Adrenal gland (tissue), 12 donors: ENCODE measurements around the gene SLC4A5. TPM values are rescaled to one million over a fixed set of nuclear protein-coding genes. Genes with fewer than 3 reads are reported as not detected.
A peak's percentile ranks its signal among the peaks of the same experiment; 100 is the strongest.

Experiments
- DNase-seq, 7 donors: peaks; one replicate each; pipeline ENCODE4 v3.0.0-alpha.2; 2019 to 2020
- H3K27ac ChIP-seq, 5 donors: fragments of 200-600 bp; sonication (generic) in 4 of 5; 1 replicate in 3 of 5; 2 replicates in 2 of 5; pipeline versions ENCODE4 v1.5.1 to v1.8.0; 2016 to 2020; ENCODE audit warnings: mild to moderate bottlenecking in 1 of 5
- H3K27me3 ChIP-seq: fragments of 200-600 bp; 2 replicates; pipeline ENCODE4 v1.8.0; 2021
- H3K36me3 ChIP-seq, 2 donors: fragments of 200-600 bp; replicated peaks in 1 of 2; 1 replicate in 1 of 2; 2 replicates in 1 of 2; pipeline versions ENCODE4 v1.5.1 to v1.8.0; 2018 to 2022
- H3K4me1 ChIP-seq, 2 donors: fragments of 200-600 bp; replicated peaks in 1 of 2; 1 replicate in 1 of 2; 2 replicates in 1 of 2; pipeline versions ENCODE4 v1.5.1 to v1.8.0; 2018 to 2021
- H3K4me3 ChIP-seq, 4 donors: fragments of 200-600 bp; sonication (generic) in 3 of 4; one replicate each; pipeline ENCODE4 v1.5.1; 2016 to 2018
- H3K9me3 ChIP-seq, 3 donors: fragments of 200-600 bp; sonication (generic) in 1 of 3; replicated peaks in 1 of 3; 1 replicate in 2 of 3; 2 replicates in 1 of 3; pipeline versions ENCODE4 v1.5.1 to v1.8.0; 2016 to 2021
- CTCF ChIP-seq, 6 experiments: fragments of 450-650 bp in 4 of 6; fragments of 200-600 bp in 2 of 6; sonication (generic) in 1 of 6; IDR thresholded peaks; 1 replicate in 5 of 6; 2 replicates in 1 of 6; pipeline versions ENCODE4 v1.5.1 to v1.8.0; 2016 to 2021; ENCODE audit warnings: antibody characterized with exemption in 6 of 6, mild to moderate bottlenecking in 2 of 6, moderate library complexity in 1 of 6
- POLR2A ChIP-seq, 2 donors: fragments of 450-650 bp; IDR thresholded peaks; one replicate each; pipeline ENCODE4 v1.6.1; 2017; ENCODE audit warnings: antibody characterized with exemption in 2 of 2, mild to moderate bottlenecking in 2 of 2, moderate library complexity in 1 of 2
- WGBS, 4 donors: extraction: QIAGEN DNeasy Blood & Tissue Kit in 2 of 4; methylation state at CpG; one replicate each; pipeline versions ENCODE4 v1.1.5 to v1.1.7; 2013 to 2017; 5-methylcytosine and 5-hydroxymethylcytosine counted together
- intact Hi-C, 2 donors: fragments of 100-400 bp; cut with DNase I; formaldehyde crosslinking; loops; one replicate each; pipeline versions ENCODE4 v1.14.1 to v1.15.0; 2022 to 2023
- polyA plus RNA-seq, 3 donors: library from polyadenylated mRNA; stranded (reverse); fragments of 200-250 nt in 2 of 3; fragments of 350-450 nt in 1 of 3; fragmentation: Illumina TruSeq in 1 of 3; extraction: RNeasy Lipid Tissue Mini Kit (QIAGEN cat#74804) in 1 of 3; gene quantifications; one replicate each; pipeline ENCODE4 v1.2.3, GENCODE V29; 2013 to 2014
- total RNA-seq, 9 donors: library from RNA; depleted of rRNA in 4 of 9; stranded (reverse); fragments of >200 nt in 4 of 9; fragments of 120-200 nt in 1 of 9; fragmentation: NEBNext Ultra II Directional in 1 of 9; extraction: Animal tissue kit (Norgen Biotek cat#: 25700) in 1 of 9; gene quantifications; one replicate each; pipeline versions ENCODE4 v1.1.0 to v1.2.4, GENCODE V29; 2013 to 2023
- donor health status: healthy with polysubstance abuse.
- donor health status: Bipolar disorder and iron deficiency.
- donor health status: DM: yes; HTN: yes; CAD: no.
- donor health status: DM: no; HTN: no; CAD: no.
- donor health status: DM: no; HTN: no; CAD: no.
- donor health status: DM: yes; HTN: yes; CAD: no.

The SLC4A5 gene
- total and polyA plus RNA-seq, 12 donors: 0.14 to 2.7 (median 0.74) TPM; not detected in 1

- TF ChIP-seq POLR2A (IDR thresholded peaks at IDR 0.05): no peak
- TF ChIP-seq CTCF (IDR thresholded peaks at IDR 0.05): no peak
- intact Hi-C loops: no loop called here
- no peaks in the 10 kb centered on the region for H3K9me3 ChIP-seq
- H3K4me1 ChIP-seq: no peaks in the 10 kb centered on the region
- no peaks in the 10 kb centered on the region for H3K36me3 ChIP-seq
- H3K4me3 ChIP-seq: no peak overlapping the region
- no peaks in the 10 kb centered on the region for H3K27me3 ChIP-seq
- WGBS, 4 donors: 69 to 75% (median 71%) methylated on average over 2 of the region's 2 CpGs
- no peak overlapping the region for H3K27ac ChIP-seq
- no peak for DNase-seq
Measured at GRCh38 chr2:74260495-74260894, 82.7 kb downstream of the SLC4A5 start.

GRCh38 chr2:74259733-74260132, 83.5 kb downstream of the SLC4A5 start:
- DNase-seq: no peak
- H3K36me3 ChIP-seq: no peaks in the 10 kb centered on the region
- 81 to 94% (median 90%) methylated on average over 4 of the region's 4 CpGs for WGBS, 4 donors
- H3K27ac ChIP-seq: no peak overlapping the region
- H3K4me1 ChIP-seq: no peaks in the 10 kb centered on the region
- H3K27me3 ChIP-seq: no peaks in the 10 kb centered on the region
- intact Hi-C loops: loop anchor here in 1 of 2 donors (5.0 to 10.0 kb wide), 3 partner anchors 73 to 325 kb away; no protein-coding TSS in a partner anchor
- H3K4me3 ChIP-seq: no peak overlapping the region
- no peak for TF ChIP-seq POLR2A (IDR thresholded peaks at IDR 0.05)
- no peaks in the 10 kb centered on the region for H3K9me3 ChIP-seq

- TF ChIP-seq CTCF (IDR thresholded peaks at IDR 0.05) (no peak), POLR2A (IDR thresholded peaks at IDR 0.05) (no peak)
Measured at GRCh38 chr2:74259191-74259590, 84.0 kb downstream of the SLC4A5 start.

GRCh38 chr2:74255660-74256213, 87.5 kb downstream of the SLC4A5 start:
- 87 to 91% (median 89%) methylated on average over 10 to 18 of the region's 18 CpGs for WGBS, 4 donors
- no peaks in the 10 kb centered on the region for H3K27me3 ChIP-seq

More at GRCh38 chr2:74259191-74259590, 84.0 kb downstream of the SLC4A5 start:
- H3K4me3 ChIP-seq: no peak overlapping the region
- no peaks in the 10 kb centered on the region for H3K9me3 ChIP-seq
- H3K36me3 ChIP-seq: no peaks in the 10 kb centered on the region
- DNase-seq: peak in 1 of 7 donors; percentile 5
- H3K27ac ChIP-seq: no peak overlapping the region
- WGBS, 4 donors: 47 to 82% (median 67%) methylated on average over 3 of the region's 3 CpGs
- intact Hi-C loops: loop anchor here in 1 of 2 donors (5.0 to 10.0 kb wide), 3 partner anchors 73 to 326 kb away; no protein-coding TSS in a partner anchor
- H3K27me3 ChIP-seq: no peaks in the 10 kb centered on the region
- no peaks in the 10 kb centered on the region for H3K4me1 ChIP-seq

More at GRCh38 chr2:74255660-74256213, 87.5 kb downstream of the SLC4A5 start:
- H3K9me3 ChIP-seq: no peaks in the 10 kb centered on the region
- intact Hi-C loops: loop anchor here in 1 of 2 donors (5.0 to 10.0 kb wide), 3 partner anchors 77 to 329 kb away; no protein-coding TSS in a partner anchor
- no peak for DNase-seq
- no peaks in the 10 kb centered on the region for H3K36me3 ChIP-seq
- H3K4me1 ChIP-seq: no peaks in the 10 kb centered on the region
- no peak overlapping the region for H3K27ac ChIP-seq
- no peak overlapping the region for H3K4me3 ChIP-seq
- TF ChIP-seq CTCF (IDR thresholded peaks at IDR 0.05) (no peak), POLR2A (IDR thresholded peaks at IDR 0.05) (no peak)
